Right lobe of liver (tissue), 4 donors: Measurements from ENCODE around the gene HRH2.

ENCODE experiments used
- POLR2A ChIP-seq: fragments of 450-650 bp; IDR thresholded peaks from one replicate; pipeline ENCODE4 v1.6.1; 2017; ENCODE audit warnings: antibody characterized with exemption, mild to moderate bottlenecking
- TF ChIP-seq, protein P1 (sequence below), 4 donors: fragments of 200-600 bp in 3 of 4; fragments of 450-650 bp in 1 of 4; IDR thresholded peaks; one replicate each; pipeline versions ENCODE4 v1.5.1 to v1.8.0; 2016 to 2022; ENCODE audit warnings: antibody characterized with exemption in 4 of 4, mild to moderate bottlenecking in 2 of 4
- donor health status: DM: no; HTN: no; CAD: no.
- donor health status: DM: no; HTN: no; CAD: no.
- donor health status: DM: no; HTN: yes; CAD: no.

GRCh38 chr5:175731172-175731571 lies 73.3 kb downstream of the HRH2 start:
- TF ChIP-seq, protein P1, sequence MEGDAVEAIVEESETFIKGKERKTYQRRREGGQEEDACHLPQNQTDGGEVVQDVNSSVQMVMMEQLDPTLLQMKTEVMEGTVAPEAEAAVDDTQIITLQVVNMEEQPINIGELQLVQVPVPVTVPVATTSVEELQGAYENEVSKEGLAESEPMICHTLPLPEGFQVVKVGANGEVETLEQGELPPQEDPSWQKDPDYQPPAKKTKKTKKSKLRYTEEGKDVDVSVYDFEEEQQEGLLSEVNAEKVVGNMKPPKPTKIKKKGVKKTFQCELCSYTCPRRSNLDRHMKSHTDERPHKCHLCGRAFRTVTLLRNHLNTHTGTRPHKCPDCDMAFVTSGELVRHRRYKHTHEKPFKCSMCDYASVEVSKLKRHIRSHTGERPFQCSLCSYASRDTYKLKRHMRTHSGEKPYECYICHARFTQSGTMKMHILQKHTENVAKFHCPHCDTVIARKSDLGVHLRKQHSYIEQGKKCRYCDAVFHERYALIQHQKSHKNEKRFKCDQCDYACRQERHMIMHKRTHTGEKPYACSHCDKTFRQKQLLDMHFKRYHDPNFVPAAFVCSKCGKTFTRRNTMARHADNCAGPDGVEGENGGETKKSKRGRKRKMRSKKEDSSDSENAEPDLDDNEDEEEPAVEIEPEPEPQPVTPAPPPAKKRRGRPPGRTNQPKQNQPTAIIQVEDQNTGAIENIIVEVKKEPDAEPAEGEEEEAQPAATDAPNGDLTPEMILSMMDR (IDR thresholded peaks at IDR 0.05) = no peak
- no peak for TF ChIP-seq POLR2A
